GM12878 (cell line): ENCODE measurements around the gene STK10. TPM values are rescaled to one million over a fixed set of nuclear protein-coding genes. Genes with fewer than 3 reads are reported as not detected.

Source experiments
- ATAC-seq: fragments of 200-7000 bp; cut with Tn5 transposase; 3 replicates; pipeline ENCODE4 v1.9.1; 2020; ENCODE audit warnings: mild to moderate bottlenecking, moderate library complexity
- BruUV-seq: library from RNA; stranded (reverse); fragments of 400-500 nt; replicated peaks from 2 replicates; lab custom pipeline; 2021; lab: Mats Ljungman, UMichigan
- CTCF ChIA-PET: fragments of 300-600 bp; sonication (Branson Sonifier 250); formaldehyde crosslinking; extraction: SDS; loops from one replicate; lab custom pipeline; 2021; ENCODE audit warnings: inconsistent platforms; lab: Yijun Ruan, JAX
- POLR2A ChIA-PET: fragments of 350-600 bp; formaldehyde crosslinking; extraction: SDS; loops from one replicate; lab custom pipeline; 2021; ENCODE audit warnings: inconsistent platforms; lab: Charles Lee
- RAD21 ChIA-PET: fragments of 300-600 bp; sonication (Branson Sonifier 250); formaldehyde crosslinking; loops from one replicate; lab custom pipeline; 2023; ENCODE audit warnings: antibody characterized with exemption; ENCODE audit not compliant: unreplicated experiment; lab: Charles Lee
- SMC1A ChIA-PET: fragments of 300-600 bp; sonication (Branson Sonifier 250); formaldehyde crosslinking; loops from one replicate; lab custom pipeline; 2023; ENCODE audit not compliant: unreplicated experiment, uncharacterized antibody; lab: Charles Lee
- DNase-seq: peaks from one replicate; pipeline ENCODE4 v3.0.0-alpha.2; 2011; ENCODE audit warnings: low read depth, low spot score
- FAIRE-seq: peaks from 3 replicates; lab custom pipeline; 2011; peaks lifted over from hg19 to GRCh38; lab: Jason Lieb, UNC
- H2AFZ ChIP-seq: 2 replicates; pipeline ENCODE4 v1.6.0; 2011; ENCODE audit warnings: low read depth, low read length, control low read depth; ENCODE audit not compliant: control insufficient read depth
- H3K27ac ChIP-seq: 2 replicates; pipeline ENCODE4 v1.5.1; 2011; ENCODE audit warnings: control low read depth; ENCODE audit not compliant: control insufficient read depth, insufficient read depth
- H3K27me3 ChIP-seq, 2 experiments: replicated peaks in 1 of 2; 2 replicates each; pipeline versions ENCODE4 v1.6.0 to v1.6.1; 2011; ENCODE audit warnings: low read length in 1 of 2; ENCODE audit not compliant: control insufficient read depth in 2 of 2, insufficient read depth in 2 of 2
- H3K36me3 ChIP-seq, 2 experiments: 2 replicates each; pipeline ENCODE4 v1.5.1; 2011; ENCODE audit warnings: low read length in 1 of 2; ENCODE audit not compliant: control insufficient read depth in 2 of 2, insufficient read depth in 2 of 2
- H3K4me1 ChIP-seq: 2 replicates; pipeline ENCODE4 v1.6.1; 2011; ENCODE audit warnings: mild to moderate bottlenecking, low read length, moderate library complexity, mixed read lengths; ENCODE audit not compliant: control insufficient read depth, insufficient read depth
- H3K4me2 ChIP-seq: 2 replicates; pipeline ENCODE4 v1.6.0; 2011; ENCODE audit warnings: control low read depth; ENCODE audit not compliant: control insufficient read depth, insufficient read depth
- H3K4me3 ChIP-seq: fragments of 200-600 bp; sonication (generic); 2 replicates; pipeline ENCODE4 v1.5.1; 2016
- H3K79me2 ChIP-seq: 2 replicates; pipeline ENCODE4 v1.6.0; 2011; ENCODE audit warnings: low read length; ENCODE audit not compliant: control insufficient read depth, insufficient read depth
- H3K9ac ChIP-seq: 2 replicates; pipeline ENCODE4 v1.8.0; 2011; ENCODE audit warnings: low read length, control low read depth, mixed read lengths; ENCODE audit not compliant: control insufficient read depth, insufficient read depth
- H3K9me3 ChIP-seq: replicated peaks from 3 replicates; pipeline ENCODE4 v1.5.1; 2011; ENCODE audit warnings: mild to moderate bottlenecking, low read length; ENCODE audit not compliant: control insufficient read depth, insufficient read depth
- H4K20me1 ChIP-seq: 2 replicates; pipeline ENCODE4 v1.6.0; 2011; ENCODE audit not compliant: control insufficient read depth, insufficient read depth
- FOS ChIP-seq: IDR thresholded peaks from 3 replicates; pipeline ENCODE4 v1.6.1; 2011; ENCODE audit warnings: borderline replicate concordance; ENCODE audit not compliant: insufficient read length; ENCODE audit errors: extremely low read depth
- HCFC1 ChIP-seq: fragments of 150-350 bp; IDR thresholded peaks from 2 replicates; pipeline ENCODE4 v1.6.1; 2014; ENCODE audit warnings: low read length
- JUND ChIP-seq: IDR thresholded peaks from 2 replicates; pipeline ENCODE4 v1.6.1; 2012; ENCODE audit warnings: low read depth, mild to moderate bottlenecking, low read length, improper control_type of control experiment, moderate library complexity
- MLLT1 ChIP-seq: fragments of 450-650 bp; IDR thresholded peaks from 2 replicates; pipeline ENCODE4 v1.6.1; 2016; ENCODE audit warnings: mild to moderate bottlenecking
- PAX8 ChIP-seq: fragments of 450-650 bp; IDR thresholded peaks from 2 replicates; pipeline ENCODE4 v1.6.1; 2017; ENCODE audit warnings: mild to moderate bottlenecking, moderate library complexity
- POLR2A ChIP-seq: IDR thresholded peaks from 2 replicates; pipeline ENCODE4 v1.6.1; 2011; ENCODE audit warnings: low read depth, mild to moderate bottlenecking, low read length
- RCOR1 ChIP-seq: conservative IDR thresholded peaks from 2 replicates; pipeline ENCODE4 v1.6.1; 2012; ENCODE audit warnings: low read depth, low read length, improper control_type of control experiment
- RUNX3 ChIP-seq: IDR thresholded peaks from 2 replicates; pipeline ENCODE4 v1.6.1; 2012; ENCODE audit warnings: low read length, inconsistent platforms
- STAT1 ChIP-seq: fragments of 450-650 bp; conservative IDR thresholded peaks from 2 replicates; pipeline ENCODE4 v1.6.1; 2014; ENCODE audit warnings: antibody characterized with exemption, mild to moderate bottlenecking
- ZBTB40 ChIP-seq: fragments of 450-650 bp; IDR thresholded peaks from 2 replicates; pipeline ENCODE4 v1.6.1; 2016; ENCODE audit warnings: mild to moderate bottlenecking, moderate library complexity, borderline replicate concordance
- WGBS: methylation state at CpG from one replicate; pipeline ENCODE4 v1.1.6; 2016; ENCODE audit warnings: low lambda C conversion rate; ENCODE audit not compliant: insufficient replicate concordance, insufficient coverage; ENCODE audit errors: missing lambda C conversion rate; 5-methylcytosine and 5-hydroxymethylcytosine counted together
- in situ Hi-C: fragments of 300-500 bp; cut with MboI; formaldehyde crosslinking; loops from 9 replicates; pipeline ENCODE4 v1.14.3; 2018; ENCODE audit warnings: mixed read lengths
- intact Hi-C: fragments of 100-400 bp; cut with micrococcal nuclease; formaldehyde crosslinking; loops from one replicate; pipeline ENCODE4 v1.14.2; 2022; ENCODE audit not compliant: unreplicated experiment
- polyA plus RNA-seq, 11 experiments: library from polyadenylated mRNA; depleted of rRNA in 4 of 11; unstranded in 6 of 11; stranded (reverse) in 5 of 11; fragments of >200 nt; fragmentation: Nextera tagmentation in 4 of 11; fragmentation: Illumina TruSeq in 1 of 11; extraction: Ambion mirVana in 4 of 11; extraction: Trizol in 1 of 11; gene quantifications; 1 replicate in 1 of 11; 2 replicates in 10 of 11; pipeline versions ENCODE4 v1.2.1 to v1.2.3, GENCODE V29; 2011 to 2016; ENCODE audit warnings: inconsistent platforms in 2 of 11, missing spikeins in 2 of 11, low read depth in 1 of 11
- total RNA-seq, 4 experiments: library from RNA; depleted of rRNA in 3 of 4; stranded (reverse); fragments of >200 nt in 3 of 4; fragmentation: Illumina TruSeq in 1 of 4; extraction: Trizol in 1 of 4; gene quantifications; 2 replicates each; pipeline versions ENCODE4 v1.2.1 to v1.2.3, GENCODE V29; 2013 to 2021
- TF ChIP-seq, protein P1 (sequence below): fragments of 450-650 bp; IDR thresholded peaks from 2 replicates; pipeline ENCODE4 v1.6.1; 2017; ENCODE audit warnings: mild to moderate bottlenecking, moderate library complexity
- TF ChIP-seq, protein P2 (sequence below): fragments of 450-650 bp; IDR thresholded peaks from 2 replicates; pipeline ENCODE4 v1.6.1; 2018; ENCODE audit warnings: borderline replicate concordance, mild to moderate bottlenecking; ENCODE audit not compliant: partially characterized antibody

STK10 gene
- total and polyA plus RNA-seq, 10 of the 15 experiments (the other 5 are each of a cell fraction or from before 2014, with no cell fraction given): 14.2 to 96.4 (median 50.6) TPM

GRCh38 chr5:171997011-171997410 is 191.0 kb downstream of the STK10 start:
- H4K20me1 ChIP-seq: no peaks in the 10 kb centered on the region
- in situ Hi-C loops (no loop called here), intact Hi-C loops (no loop called here)
- peaks cover 33% of the 10 kb centered on the region for H3K4me1 ChIP-seq
- no peak for DNase-seq
- ChIA-PET CTCF (interaction anchor here (0.7 to 6.7 kb wide), 4 partner anchors 9 to 91 kb away, joined by 3 to 53 read pairs (median 4); no protein-coding TSS in a partner anchor), RAD21 (interaction anchor here (1.1 kb wide), 1 partner anchor 85 kb away, joined by 5 read pairs; no protein-coding TSS in a partner anchor), POLR2A (interaction anchor here (0.6 kb wide), 1 partner anchor 35 kb away, joined by 3 read pairs; no protein-coding TSS in a partner anchor), SMC1A (interaction anchor here (1.0 to 6.8 kb wide), 6 partner anchors 9 to 85 kb away, joined by 3 to 52 read pairs (median 6); partner anchors contain the start of gene FBXW11)
- FAIRE-seq: no peak
- H3K4me3 ChIP-seq: no peak overlapping the region
- no peaks in the 10 kb centered on the region; the same call in 2 of the 3 replicates for H3K9me3 ChIP-seq
- H3K9ac ChIP-seq: no peak overlapping the region
- no peak overlapping the region for H3K27ac ChIP-seq
- no TSS peak for BruUV-seq
- peaks cover 1 to 24% of the 10 kb centered on the region in 2 experiments; a peak in 2 of 4 replicates for H3K36me3 ChIP-seq
- no peak overlapping the region for H3K4me2 ChIP-seq
- H3K79me2 ChIP-seq: peaks cover 92% of the 10 kb centered on the region
- WGBS: 93% methylated on average over 3 of the region's 3 CpGs
- ATAC-seq: no peak
- no peaks in the 10 kb centered on the region for H3K27me3 ChIP-seq
- H2AFZ ChIP-seq: no peak overlapping the region
- no peak for TF ChIP-seq HCFC1
- TF ChIP-seq POLR2A: no peak
- TF ChIP-seq JUND: no peak
- no peak for TF ChIP-seq RCOR1
- no peak for TF ChIP-seq ZBTB40
- TF ChIP-seq PAX8: no peak
- no peak for TF ChIP-seq STAT1
- TF ChIP-seq, protein P1, sequence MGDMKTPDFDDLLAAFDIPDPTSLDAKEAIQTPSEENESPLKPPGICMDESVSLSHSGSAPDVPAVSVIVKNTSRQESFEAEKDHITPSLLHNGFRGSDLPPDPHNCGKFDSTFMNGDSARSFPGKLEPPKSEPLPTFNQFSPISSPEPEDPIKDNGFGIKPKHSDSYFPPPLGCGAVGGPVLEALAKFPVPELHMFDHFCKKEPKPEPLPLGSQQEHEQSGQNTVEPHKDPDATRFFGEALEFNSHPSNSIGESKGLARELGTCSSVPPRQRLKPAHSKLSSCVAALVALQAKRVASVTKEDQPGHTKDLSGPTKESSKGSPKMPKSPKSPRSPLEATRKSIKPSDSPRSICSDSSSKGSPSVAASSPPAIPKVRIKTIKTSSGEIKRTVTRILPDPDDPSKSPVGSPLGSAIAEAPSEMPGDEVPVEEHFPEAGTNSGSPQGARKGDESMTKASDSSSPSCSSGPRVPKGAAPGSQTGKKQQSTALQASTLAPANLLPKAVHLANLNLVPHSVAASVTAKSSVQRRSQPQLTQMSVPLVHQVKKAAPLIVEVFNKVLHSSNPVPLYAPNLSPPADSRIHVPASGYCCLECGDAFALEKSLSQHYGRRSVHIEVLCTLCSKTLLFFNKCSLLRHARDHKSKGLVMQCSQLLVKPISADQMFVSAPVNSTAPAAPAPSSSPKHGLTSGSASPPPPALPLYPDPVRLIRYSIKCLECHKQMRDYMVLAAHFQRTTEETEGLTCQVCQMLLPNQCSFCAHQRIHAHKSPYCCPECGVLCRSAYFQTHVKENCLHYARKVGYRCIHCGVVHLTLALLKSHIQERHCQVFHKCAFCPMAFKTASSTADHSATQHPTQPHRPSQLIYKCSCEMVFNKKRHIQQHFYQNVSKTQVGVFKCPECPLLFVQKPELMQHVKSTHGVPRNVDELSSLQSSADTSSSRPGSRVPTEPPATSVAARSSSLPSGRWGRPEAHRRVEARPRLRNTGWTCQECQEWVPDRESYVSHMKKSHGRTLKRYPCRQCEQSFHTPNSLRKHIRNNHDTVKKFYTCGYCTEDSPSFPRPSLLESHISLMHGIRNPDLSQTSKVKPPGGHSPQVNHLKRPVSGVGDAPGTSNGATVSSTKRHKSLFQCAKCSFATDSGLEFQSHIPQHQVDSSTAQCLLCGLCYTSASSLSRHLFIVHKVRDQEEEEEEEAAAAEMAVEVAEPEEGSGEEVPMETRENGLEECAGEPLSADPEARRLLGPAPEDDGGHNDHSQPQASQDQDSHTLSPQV: no peak
- no peak for TF ChIP-seq FOS
- no peak for TF ChIP-seq RUNX3
- TF ChIP-seq MLLT1: no peak
- TF ChIP-seq, protein P2, sequence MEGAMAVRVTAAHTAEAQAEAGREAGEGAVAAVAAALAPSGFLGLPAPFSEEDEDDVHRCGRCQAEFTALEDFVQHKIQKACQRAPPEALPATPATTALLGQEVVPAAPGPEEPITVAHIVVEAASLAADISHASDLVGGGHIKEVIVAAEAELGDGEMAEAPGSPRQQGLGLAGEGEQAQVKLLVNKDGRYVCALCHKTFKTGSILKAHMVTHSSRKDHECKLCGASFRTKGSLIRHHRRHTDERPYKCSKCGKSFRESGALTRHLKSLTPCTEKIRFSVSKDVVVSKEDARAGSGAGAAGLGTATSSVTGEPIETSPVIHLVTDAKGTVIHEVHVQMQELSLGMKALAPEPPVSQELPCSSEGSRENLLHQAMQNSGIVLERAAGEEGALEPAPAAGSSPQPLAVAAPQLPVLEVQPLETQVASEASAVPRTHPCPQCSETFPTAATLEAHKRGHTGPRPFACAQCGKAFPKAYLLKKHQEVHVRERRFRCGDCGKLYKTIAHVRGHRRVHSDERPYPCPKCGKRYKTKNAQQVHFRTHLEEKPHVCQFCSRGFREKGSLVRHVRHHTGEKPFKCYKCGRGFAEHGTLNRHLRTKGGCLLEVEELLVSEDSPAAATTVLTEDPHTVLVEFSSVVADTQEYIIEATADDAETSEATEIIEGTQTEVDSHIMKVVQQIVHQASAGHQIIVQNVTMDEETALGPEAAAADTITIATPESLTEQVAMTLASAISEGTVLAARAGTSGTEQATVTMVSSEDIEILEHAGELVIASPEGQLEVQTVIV: no peak
